Muscle of back (tissue), 13 donors: ENCODE measurements around the gene PLCH2. TPM values are rescaled to one million over a fixed set of nuclear protein-coding genes. Genes with fewer than 3 reads are reported as not detected.
A peak's percentile ranks its signal among the peaks of the same experiment; 100 is the strongest.

Source experiments
- DNase-seq, 3 donors: peaks; one replicate each; pipeline versions ENCODE4 v3.0.0 to v3.0.0-alpha.2; 2013
- long read RNA-seq, 9 donors: transcript quantifications; one replicate each; lab custom pipeline, GENCODE V29; 2026
- polyA plus RNA-seq, 10 donors: library from polyadenylated mRNA; unstranded; fragments of 120-200 nt; gene quantifications; one replicate each; pipeline ENCODE4 v1.2.1, GENCODE V29; 2013; ENCODE audit not compliant: insufficient read length in 10 of 10

PLCH2 gene, protein sequence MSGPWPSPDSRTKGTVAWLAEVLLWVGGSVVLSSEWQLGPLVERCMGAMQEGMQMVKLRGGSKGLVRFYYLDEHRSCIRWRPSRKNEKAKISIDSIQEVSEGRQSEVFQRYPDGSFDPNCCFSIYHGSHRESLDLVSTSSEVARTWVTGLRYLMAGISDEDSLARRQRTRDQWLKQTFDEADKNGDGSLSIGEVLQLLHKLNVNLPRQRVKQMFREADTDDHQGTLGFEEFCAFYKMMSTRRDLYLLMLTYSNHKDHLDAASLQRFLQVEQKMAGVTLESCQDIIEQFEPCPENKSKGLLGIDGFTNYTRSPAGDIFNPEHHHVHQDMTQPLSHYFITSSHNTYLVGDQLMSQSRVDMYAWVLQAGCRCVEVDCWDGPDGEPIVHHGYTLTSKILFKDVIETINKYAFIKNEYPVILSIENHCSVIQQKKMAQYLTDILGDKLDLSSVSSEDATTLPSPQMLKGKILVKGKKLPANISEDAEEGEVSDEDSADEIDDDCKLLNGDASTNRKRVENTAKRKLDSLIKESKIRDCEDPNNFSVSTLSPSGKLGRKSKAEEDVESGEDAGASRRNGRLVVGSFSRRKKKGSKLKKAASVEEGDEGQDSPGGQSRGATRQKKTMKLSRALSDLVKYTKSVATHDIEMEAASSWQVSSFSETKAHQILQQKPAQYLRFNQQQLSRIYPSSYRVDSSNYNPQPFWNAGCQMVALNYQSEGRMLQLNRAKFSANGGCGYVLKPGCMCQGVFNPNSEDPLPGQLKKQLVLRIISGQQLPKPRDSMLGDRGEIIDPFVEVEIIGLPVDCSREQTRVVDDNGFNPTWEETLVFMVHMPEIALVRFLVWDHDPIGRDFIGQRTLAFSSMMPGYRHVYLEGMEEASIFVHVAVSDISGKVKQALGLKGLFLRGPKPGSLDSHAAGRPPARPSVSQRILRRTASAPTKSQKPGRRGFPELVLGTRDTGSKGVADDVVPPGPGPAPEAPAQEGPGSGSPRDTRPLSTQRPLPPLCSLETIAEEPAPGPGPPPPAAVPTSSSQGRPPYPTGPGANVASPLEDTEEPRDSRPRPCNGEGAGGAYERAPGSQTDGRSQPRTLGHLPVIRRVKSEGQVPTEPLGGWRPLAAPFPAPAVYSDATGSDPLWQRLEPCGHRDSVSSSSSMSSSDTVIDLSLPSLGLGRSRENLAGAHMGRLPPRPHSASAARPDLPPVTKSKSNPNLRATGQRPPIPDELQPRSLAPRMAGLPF (N-terminal part only)
- 1 to 10 TPM in 4 of 10 donors, under 1 TPM in 6; 0.39 to 3.3 (median 0.71) TPM for polyA plus RNA-seq
- long read RNA-seq, donor 1: 0 reads
- long read RNA-seq, donor 2: 0 reads
- long read RNA-seq, donor 3: 0 reads
- long read RNA-seq, donor 4: 0 reads
- long read RNA-seq, donor 5: 0 reads
- long read RNA-seq, donor 6: 0 reads
- long read RNA-seq, donor 7: 0 reads
- long read RNA-seq, donor 8: 0 reads
- long read RNA-seq, donor 9: 0 reads

DNA sequence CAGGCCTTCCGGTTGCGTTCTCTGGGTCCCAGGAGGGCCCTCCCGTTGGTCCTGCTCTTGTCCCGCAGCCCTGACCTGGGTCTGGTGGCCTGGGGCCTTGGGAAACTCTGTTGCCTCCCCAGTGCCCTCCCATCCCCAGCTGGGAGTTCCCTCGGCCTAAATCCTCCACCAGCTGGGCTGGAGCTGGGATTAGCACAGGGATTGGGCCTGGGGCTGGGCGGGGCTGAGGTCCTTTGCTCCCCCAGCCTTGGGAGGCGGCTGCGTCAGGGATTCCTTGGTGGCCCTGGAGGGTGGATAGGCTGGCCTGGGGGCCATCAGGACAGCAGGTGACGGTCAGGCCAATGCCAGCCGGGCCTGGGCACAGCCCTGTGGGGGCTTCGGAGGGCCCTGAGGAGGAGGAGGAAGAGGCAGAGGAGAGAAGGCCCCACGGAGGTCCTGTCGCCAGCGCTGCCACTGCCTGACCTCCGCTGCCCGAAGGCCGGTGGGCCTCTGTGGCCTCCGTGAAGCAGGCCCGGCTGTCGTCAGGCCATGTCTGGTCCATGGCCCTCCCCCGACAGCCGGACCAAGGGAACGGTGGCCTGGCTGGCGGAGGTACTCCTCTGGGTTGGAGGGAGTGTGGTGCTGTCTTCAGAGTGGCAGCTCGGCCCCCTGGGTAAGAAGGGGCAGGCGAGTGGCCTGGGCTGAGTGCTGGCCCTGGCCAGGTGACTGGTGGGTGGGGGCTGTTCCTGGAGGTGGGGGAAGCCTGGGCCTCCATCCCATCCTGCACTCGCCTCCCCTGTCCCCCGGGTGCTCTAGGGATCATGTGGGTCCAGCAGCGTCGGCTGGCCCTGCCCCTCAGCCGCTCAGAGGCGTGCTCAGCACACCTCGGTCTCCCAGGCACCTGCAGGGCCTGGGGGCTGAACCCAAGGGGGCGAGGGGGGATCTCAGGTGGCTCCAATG is at the start of gene PLCH2:
Gene PLCH2 (plus strand): TSS at position 229 of the 939 bp plus-strand sequence. CDS start 300 bp downstream, at position 529.
- peak in 1 of 3 donors; percentile 49 for DNase-seq

DNA sequence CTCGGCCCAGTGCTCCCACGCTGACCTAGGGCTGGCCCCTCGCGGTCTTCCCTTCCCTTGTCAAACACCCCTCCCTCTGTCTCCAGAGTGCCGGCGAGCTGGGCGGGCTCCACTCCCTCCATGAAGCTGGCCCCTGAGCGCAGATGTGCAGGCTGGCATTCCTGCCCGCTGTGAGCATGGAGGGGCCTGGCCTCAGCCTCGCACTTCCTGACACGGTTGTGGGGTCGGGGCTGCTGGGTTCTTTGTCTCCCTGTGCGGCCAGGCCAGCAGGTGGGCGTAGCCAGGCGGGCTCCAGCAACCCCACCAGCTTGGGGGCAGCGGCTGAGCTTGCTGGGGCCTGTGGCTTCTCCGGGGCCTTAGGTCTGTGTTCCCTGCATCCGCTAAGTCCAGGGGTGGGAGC is 49.5 kb upstream of the PLCH2 start:
- DNase-seq: no peak

DNA sequence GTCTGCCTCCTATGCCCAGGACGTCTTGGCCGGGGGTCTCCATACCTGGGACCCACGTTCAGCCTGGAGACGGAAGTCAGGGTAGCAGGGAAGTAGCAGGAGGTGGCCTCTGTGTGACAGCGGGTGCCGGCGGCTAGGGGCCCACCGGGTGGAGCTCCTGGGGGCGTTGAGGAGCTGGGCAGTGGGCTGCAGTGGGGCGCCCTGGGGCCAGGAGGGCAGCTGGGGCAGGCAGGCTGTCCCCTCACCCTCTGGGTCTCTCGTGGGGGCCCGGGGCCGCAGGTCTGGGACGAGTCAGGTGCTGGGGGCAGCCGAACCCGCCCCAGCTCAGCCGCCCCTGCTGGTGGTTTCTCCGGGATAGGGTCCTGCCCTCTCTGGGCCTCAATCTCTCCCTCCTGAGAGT is 49.0 kb upstream of the PLCH2 start:
- no peak for DNase-seq

DNA sequence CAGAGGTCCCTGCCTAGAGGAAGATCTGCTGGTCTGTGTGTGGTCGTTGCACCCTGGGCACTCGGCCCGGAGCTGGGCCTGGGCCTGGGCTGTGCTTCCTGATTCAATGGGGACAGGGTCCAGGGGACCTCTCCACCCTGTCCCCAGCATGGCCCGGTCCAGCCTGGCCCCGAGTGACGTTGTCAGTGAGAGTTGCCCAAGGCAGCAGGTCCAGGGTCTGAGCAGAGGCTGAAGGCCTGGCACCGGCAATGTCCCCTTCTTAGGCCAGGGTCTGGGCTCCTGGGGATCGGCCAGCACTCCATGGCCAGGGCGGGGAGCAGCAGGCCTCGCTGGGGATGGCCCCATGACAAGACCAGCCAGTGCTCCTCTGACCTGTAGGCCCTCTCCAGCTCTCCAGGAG is 48.1 kb upstream of the PLCH2 start:
- no peak for DNase-seq

DNA sequence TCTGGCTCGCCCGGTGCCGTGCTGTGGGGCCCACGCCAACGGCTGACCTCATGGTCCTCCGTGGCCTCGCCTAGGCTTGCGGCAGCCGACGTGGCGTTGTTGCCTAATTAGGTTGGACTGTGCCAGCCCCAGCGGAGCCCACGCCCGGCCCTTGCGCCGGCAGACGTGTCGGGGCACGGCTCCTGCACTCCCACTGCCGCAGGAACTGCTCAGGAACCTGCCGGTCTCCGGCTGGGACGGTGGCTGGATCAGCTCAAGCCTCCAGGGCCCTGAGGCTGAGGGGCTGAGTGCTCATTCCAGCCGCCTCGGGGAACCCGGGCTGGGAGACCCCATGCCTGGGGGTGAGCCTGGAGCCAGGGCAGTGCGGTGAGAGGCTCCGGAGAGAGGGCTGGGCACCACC is 47.6 kb upstream of the PLCH2 start:
- DNase-seq: no peak

DNA sequence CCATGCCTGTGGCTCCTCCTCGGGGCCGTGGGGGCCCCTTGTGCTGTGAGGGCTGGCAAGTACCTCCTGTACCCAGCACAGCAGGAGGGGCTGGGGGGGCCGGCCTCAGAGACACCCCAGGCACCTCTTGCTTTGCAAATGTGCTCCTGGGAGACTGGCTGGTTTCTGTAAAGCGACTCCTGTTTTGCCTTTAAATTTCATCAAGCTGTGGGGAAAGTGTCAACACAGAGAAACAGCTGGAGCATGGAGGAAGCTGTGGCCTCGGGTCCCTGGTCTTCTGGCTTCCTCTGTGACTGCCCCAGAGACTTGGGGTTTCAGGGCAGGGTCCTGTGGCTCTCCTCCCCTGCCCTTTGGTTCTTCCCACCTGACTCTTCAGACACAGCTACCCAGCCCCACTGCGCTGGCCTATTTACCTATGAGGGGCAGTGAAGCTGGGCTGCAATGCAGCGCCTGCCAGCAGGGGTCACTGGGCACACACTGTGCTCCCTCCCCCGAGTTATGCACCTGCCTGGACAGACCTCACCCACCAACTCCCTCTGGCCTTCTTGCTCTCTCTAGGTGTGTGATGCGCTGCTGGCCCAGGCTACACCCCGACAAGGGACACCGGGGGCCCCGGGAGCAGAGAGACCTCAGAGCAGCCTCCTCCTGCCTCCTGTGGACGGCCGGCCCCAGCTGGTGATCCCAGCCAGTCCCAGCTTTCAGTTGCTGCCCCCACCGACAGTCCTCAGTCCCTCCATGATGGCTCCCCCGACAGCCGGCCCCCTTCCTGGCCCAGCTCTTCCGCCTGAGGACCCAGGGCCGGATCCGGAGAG is 46.1 kb upstream of the PLCH2 start:
- no peak for DNase-seq

DNA sequence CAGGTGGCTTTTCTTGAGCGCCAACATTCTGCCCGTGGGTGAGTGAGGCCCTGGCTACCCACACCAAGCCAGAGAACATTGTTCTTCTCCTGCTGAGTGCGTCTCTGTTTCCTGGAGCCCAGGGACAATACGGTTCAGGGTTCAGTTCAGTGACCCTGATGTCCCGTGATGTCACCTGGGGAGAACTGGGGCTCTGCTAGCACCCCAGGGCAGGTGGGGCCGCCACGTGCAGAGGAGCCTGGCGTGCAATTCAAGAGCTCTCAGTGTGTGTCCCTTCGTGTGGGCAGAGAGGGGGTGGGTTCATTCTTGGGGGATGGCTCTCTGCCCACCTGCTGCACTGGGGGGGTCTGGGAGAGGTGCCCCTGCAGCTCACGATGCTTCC is 45.5 kb upstream of the PLCH2 start:
- no peak for DNase-seq

DNA sequence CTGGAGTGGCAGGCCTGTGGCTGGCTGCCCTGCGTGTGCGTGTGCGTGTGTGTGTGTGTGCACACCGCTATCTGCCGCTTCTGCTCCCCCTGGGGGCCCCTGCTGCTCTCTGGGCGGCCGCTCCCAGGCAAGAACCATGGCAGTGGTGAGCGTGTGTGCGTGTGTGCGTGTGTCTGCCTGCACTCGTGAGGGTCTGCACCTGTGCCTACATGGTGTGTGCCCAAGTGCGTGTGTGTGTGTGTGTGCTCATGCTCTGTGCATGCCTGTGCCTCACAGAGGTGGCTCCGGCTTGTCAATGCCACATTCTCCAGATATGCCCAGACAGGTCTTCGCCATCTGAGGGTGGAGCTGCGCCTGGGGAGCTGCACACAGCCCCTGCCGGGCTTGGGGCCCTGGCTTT is 45.0 kb upstream of the PLCH2 start:
- DNase-seq: no peak

DNA sequence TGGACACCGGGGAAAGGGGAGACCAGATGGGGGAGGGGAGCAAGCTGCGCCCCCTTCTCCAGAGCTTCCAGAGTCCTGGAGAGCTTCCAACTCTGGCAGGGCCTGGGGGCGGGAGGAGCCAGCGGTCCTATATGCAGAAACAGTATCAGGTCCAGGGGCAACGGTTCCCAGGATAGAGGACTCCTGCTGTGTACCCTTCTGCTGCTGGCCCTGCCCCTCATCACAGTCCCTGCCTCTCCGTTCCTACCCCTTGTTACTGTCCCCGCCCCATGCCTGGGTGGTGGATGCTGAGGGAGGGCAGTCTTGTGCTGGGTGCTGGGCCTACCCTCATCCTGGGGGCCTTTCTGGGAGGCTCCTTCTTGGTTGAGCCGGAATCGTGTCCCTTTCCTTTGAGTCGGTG is 44.6 kb upstream of the PLCH2 start:
- no peak for DNase-seq

DNA sequence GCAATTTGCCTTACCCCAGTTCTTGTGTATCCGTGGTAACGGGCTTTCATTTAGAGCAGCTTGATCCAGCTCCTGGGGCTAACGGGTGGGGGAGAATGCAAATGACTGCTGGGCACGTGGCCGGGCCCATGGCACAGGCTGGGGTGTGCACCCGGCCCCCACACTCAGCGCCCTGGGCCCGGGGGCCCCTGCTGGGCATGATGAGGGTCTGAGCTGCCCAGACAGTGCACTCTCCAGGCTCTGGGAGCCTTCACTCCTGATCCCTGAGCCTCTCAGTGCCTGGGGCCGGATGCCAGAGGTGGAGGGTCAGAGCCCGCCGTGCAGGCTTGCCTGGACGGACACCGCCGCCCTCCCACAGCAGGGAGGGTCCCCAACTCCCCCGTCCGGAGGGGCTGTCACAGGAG is 43.6 kb upstream of the PLCH2 start:
- DNase-seq: no peak

DNA sequence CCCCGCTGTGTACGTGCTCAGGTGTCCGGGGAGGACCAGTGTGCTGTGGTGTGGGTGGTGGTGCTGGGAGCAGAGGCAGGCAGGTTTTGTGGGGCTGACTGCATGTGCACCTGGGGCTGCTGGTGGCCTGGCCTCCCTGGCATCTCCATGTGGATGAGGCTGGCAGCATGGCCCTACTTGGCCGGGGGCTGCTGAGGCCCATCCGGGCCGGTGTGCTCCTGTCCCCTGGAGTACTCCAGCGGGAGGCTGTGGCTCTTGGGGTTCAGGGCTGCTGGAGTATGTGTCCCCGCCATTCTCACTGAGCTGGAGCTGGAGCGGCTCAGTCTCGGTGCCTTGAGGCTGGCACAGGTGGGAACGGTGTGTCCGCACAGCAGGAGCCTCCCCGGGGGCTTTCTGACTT is 42.9 kb upstream of the PLCH2 start:
- DNase-seq: no peak

DNA sequence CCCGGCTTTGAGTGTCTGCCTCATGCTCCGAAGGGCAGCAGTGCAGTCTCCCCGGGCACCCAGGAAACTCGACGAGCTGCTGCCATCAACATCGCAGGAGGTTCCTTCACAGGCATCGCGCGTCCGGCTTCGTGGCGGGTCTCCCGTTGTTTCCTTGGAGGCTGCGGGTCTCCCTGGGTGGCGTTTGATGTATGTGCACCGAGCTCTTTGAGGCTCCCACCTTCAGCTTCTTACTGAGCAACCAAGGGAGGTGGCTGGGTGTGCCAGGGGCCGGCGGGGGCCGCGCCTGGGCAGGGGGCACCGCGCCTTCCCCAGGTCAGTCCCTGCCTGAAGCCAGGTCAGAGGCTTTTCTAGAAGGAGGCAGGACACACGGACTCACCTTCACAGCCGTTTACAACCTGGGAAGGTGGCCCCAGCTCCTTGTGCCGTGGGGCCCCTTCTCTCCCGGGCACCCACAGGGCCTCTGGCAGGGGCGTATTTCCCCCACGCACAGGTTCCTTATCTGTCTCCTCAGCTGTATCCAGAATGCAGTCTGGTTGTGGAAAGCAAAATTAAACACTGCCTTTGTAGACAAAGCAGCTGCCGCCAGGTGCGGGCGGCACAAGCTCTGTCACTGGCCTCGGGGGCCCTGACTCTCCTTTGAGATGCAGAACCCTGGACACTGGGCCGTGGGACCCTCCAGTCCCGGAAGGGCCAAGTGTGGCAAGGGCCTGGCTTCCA is 42.0 kb upstream of the PLCH2 start:
- no peak for DNase-seq

DNA sequence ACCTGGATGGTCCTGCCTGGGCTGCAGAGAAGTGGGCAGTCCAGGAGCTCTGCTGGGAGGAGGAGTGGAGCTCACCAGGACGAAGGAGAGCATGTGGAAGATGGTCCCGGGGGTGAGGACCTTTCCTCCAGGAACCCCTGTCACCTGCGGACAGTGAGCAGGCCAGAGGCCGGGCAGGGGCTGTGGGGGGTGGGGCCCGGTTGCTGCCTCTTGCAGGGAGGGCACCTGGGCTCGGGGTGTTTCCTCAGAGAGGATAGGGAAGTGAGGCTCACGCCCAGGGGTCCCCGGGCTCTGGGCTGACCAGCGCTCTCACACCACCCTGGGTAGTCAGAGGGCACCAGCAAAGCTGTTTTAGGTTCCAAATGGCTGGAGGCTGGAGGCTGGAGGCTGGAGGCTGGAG is 41.0 kb upstream of the PLCH2 start:
- DNase-seq: no peak

DNA sequence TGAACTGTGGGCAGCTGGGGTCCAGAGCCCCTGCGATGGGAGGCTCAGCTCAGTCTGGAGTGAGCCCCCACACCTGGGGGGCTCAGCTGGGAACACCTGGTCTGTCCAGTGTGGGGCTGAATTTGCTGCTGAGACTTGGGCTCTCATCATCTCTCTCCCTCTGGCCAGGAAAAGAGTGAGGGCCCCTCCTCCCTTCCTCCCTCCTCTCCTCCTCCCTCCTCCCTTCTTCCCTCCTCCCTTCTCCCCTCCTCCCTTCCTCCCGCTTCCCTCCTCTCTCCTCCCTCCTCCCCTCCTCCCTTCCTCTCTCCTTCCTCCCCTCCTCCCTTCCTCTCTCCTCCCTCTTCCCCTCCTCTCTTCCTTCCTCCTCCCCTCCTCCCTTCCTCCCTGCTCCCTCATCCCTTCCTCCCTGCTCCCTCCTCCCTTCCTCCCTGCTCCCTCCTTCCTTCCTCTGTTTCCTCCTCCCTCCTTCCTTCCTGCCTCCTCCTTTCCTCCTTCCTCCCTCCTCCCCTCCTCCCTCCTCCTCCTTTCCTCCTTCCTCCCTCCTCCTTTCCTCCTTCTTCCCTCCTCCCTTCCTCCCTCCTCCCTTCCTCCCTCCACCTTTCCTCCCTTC is 40.2 kb upstream of the PLCH2 start:
- no peak for DNase-seq

DNA sequence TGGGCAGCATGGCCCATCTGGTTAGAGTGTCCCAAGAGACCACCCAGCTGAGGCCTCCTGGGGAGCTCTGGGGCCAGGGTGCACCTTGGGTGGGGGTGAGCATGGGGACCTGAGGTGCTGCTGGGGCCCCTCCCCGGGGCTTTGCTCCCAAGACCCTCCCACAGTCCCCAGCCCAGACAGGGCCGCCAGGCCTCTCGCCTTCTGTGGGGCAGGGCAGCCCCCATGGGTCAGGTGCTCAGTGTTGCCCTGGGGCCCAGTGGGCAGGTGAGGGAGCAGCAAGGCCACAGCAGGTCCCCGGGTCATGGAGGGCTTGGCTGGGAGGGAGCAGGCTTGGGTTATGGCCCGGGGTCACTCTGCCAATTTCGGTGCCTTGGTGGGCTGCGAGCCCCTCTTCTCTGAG is 39.2 kb upstream of the PLCH2 start:
- DNase-seq: no peak

DNA sequence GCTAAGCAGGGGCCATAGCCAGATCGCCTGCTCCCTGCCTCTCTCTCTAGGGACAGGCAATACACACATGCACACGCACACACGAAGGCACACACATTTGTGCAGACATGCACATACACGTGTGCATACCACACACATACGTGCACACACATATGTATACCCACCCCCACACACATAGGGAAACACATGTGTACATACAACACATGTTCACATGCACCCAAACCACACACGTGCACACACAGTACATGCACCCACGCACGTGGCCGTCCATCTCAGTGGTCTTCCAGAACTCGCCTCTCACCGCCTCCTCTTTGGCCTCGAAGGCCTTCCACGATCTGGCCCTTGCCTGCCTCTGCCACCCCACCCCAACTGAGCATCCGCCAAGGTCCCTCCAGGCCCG is 38.5 kb upstream of the PLCH2 start:
- no peak for DNase-seq

DNA sequence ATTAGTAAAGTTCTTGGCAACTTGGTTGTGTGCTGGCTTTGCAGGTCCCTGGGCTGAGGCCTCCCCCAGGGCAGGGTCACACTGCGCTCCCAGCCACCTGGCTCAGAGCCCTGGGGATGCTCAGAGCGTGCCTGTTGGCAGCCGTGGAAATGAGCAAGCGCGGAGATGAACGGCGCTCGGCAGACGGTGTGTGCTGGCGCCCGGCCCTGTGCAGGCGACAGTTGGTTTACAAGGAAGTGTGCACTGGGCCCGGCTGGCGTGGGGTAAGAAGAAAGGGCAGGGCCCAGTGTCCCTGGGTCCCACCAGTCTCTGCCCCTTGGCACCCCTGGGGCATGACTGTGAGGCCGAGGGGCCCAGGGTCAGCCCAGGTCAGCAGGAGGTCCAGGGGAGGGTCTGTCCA is 38.1 kb upstream of the PLCH2 start:
- no peak for DNase-seq

DNA sequence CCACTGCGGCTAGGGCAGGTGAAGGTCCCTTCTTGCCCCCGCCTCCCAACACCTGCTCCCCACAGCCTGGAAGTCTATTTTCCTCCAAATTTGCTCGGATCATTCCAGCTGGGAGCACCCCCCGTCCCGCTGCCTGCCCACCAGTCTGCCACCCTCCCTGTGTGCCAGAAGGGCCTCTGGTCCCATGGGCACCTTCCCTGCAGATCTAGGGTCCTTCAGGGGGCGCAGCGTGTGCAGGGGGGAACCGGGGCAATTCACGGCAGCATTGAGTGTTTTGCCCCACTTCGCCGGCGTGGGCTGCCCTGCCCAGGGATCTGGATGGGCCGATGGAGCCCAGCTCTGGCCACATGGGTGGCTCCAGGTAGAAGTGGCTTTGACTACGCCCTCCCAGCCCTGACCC is 37.4 kb upstream of the PLCH2 start:
- DNase-seq: no peak

DNA sequence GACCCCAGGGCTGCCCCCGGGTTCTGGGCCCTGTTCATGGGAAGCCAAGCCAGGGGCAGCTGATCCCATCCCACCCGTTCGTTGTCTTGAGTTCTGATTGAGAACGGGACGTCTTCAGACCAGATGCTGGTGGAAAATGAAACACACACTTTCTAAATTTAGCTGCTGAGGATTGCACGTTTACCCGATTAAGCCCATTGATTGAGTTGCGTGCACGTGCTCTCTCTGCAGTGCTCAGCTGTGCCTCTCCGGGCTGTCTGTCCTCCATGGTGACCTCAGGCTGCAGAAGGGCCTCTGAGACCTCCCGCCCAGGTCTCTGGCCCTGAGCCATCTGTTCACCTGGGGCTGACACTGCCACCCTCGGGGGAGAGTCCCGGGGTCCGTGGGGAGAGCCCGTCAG is 36.7 kb upstream of the PLCH2 start:
- DNase-seq: no peak
